22Rv1 (cell line): Measurements from ENCODE around the gene SPG7.

Experiments
- H3K27ac ChIP-seq: fragments of 450-650 bp; 2 replicates; pipeline ENCODE4 v1.5.1; 2017
- CTCF ChIP-seq: fragments of 450-650 bp; IDR thresholded peaks from 2 replicates; pipeline ENCODE4 v1.5.1; 2017; ENCODE audit warnings: mild to moderate bottlenecking
- ZFX ChIP-seq: fragments of 450-650 bp; IDR thresholded peaks from 2 replicates; pipeline ENCODE4 v1.6.1; 2017; ENCODE audit warnings: antibody characterized with exemption, borderline replicate concordance

Gene SPG7

GRCh38 chr16:89489040-89489897 lies 18.9 kb upstream of the SPG7 start:
- TF ChIP-seq CTCF, result 0 out of 2 replicates have a peak, but pooled peaks have one; percentile 1
- no peak for TF ChIP-seq ZFX
- H3K27ac ChIP-seq, result peak overlapping the region; percentile 88

- H3K27ac ChIP-seq, result peak overlapping the region; percentile 88
- TF ChIP-seq ZFX (no peak), CTCF (no peak)
These were observed 18.2 kb upstream of the SPG7 start for GRCh38 chr16:89489898-89490438.

DNA sequence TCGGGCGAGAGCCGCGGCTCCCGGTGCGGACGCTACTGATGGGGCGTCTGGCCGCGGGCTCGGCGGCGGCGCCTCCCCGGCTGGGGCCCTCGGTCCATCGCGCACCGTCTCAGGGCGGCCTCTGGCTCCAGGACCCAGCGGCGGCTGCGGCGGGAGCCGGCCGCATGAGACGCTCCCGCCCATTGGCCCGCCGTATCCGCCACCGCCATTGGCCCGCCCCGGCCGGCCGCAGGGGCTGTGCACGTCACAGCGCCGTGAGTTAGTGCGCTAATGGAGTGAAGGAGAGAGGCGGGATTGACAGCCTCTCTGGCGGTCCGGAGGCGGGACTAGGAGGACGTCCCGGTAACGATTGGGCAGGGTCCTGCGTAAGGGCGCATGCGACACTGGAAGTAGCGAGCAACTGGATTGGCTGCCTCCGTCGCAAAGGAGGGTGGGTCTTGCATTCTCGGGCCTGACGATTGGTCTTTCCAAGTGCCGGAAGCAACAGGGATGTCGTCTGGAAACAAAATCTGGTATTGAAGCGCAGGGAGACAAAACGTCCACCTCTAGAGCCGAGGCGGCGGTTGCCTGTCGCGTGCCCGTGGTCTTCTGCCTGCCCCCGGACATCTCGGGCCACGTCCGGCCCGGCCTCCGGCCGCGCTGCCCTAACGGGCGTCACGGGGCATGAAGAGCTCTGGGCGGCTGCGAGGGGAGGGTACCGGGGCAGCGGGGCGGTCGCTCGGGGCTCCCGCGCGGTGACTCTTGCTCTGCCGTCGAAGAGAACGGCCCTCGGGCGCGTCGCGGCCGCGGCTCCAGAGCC lies 17.6 kb upstream of the SPG7 start, which contains the start of gene ANKRD11:
Gene ANKRD11, minus strand, starts transcription at position 123 of the 799 bp plus-strand sequence. CDS start 173,542 bp downstream, outside the sequence.
- H3K27ac ChIP-seq, result peak within 1 kb of the TSS; percentile 88
- TF ChIP-seq ZFX, result no peak
- TF ChIP-seq CTCF, result no peak

DNA sequence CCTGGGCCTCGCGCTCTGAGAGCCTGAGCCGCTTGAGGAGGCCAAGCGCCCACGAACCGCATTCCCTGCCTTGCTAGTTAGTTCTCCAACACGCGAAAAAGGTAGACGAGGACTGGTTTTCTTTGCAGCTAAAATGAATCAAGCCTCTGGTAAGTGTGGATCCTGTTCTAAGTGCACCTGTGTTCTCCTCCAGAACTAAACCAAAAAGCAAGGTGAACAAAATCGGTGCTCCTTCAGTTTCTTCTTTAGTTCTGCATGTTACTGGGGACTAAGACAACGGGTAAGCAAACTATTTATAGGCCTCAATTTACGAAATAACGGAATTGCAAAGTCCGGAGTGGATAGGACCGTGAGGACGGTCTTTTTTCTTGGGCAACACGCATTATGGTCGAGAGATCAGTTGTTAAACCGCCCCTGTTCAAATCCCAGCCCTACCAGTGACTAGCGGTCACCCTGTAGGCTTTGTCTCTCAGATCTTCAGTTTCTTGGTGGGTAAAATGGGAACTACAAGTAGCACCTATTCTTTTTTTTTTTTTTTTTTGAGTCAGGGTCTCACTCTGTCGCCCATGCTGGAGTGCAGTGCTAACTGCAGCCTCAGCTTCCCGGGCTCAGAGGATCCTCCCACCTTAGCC lies 16.8 kb upstream of the SPG7 start:
- TF ChIP-seq ZFX (no peak), CTCF (no peak; the same call in 1 of the 2 replicates)
- H3K27ac ChIP-seq, result peak overlapping the region; percentile 88

DNA sequence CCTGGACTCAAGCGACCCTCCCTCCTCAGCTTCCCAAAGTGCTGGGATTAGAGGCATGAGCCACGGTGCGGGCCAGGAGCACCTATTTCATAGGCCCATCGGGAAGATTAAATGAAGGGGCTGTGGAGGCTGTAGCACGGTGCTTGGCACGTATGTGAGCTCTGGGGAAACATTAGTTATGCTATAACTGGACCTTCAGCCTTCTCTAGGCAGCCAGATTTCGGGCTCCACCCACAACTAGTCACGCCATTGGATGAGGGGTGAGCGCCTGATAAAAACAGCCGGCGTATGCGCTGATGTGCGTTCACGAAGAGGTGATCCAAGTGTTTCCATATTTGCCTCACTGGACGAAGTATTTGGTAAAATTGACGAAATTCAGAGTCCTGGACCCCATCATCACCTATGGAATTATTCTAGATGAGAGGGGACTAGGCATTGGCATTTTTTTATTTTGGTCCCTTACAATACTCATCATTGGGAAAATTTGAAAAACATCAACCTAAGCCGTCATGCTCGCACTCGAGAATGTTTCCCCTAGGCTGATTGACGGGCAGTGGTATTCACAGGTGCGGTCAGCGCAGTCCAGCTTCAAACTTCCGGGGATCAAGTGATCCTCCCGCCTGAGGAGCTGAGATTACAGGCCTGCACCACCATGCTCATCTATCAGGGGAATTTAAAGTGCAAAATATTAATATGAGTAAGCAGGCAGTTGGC lies 16.1 kb upstream of the SPG7 start:
- no peak for TF ChIP-seq CTCF
- no peak overlapping the region for H3K27ac ChIP-seq

- no peak for TF ChIP-seq CTCF
- TF ChIP-seq ZFX, result no peak
- H3K27ac ChIP-seq, result no peak overlapping the region
These were observed 14.4 kb upstream of the SPG7 start for GRCh38 chr16:89493776-89494175.
